Neural progenitor cell (in vitro differentiated cells): ENCODE data around the gene SDK2. TPM values are rescaled to one million over a fixed set of nuclear protein-coding genes. Genes with fewer than 3 reads are reported as not detected.

Source experiments
- DNase-seq: peaks from one replicate; pipeline ENCODE4 v3.0.0-alpha.2; 2016; ENCODE audit warnings: low spot score
- H2AFZ ChIP-seq: fragments of 200-600 bp; sonication (generic); replicated peaks from 2 replicates; pipeline ENCODE4 v1.6.1; 2016; ENCODE audit warnings: antibody characterized with exemption
- H3F3A ChIP-seq: fragments of 200-600 bp; sonication (generic); 2 replicates; pipeline ENCODE4 v1.6.1; 2016; ENCODE audit warnings: antibody characterized with exemption, low read depth
- H3K27ac ChIP-seq: fragments of 200-600 bp; sonication (generic); 2 replicates; pipeline ENCODE4 v1.5.1; 2016; ENCODE audit warnings: mild to moderate bottlenecking
- H3K27me3 ChIP-seq: fragments of 200-600 bp; sonication (generic); 2 replicates; pipeline ENCODE4 v1.6.1; 2016; ENCODE audit warnings: mild to moderate bottlenecking, moderate library complexity
- H3K36me3 ChIP-seq: fragments of 200-600 bp; sonication (generic); 2 replicates; pipeline ENCODE4 v1.5.1; 2016
- H3K4me1 ChIP-seq: fragments of 200-600 bp; sonication (generic); 2 replicates; pipeline ENCODE4 v1.6.1; 2016; ENCODE audit warnings: mixed run types
- H3K4me2 ChIP-seq: fragments of 200-600 bp; sonication (generic); 2 replicates; pipeline ENCODE4 v1.6.1; 2016
- H3K4me3 ChIP-seq: fragments of 200-600 bp; sonication (generic); 2 replicates; pipeline ENCODE4 v1.5.1; 2016
- H3K79me2 ChIP-seq: fragments of 200-600 bp; sonication (generic); 2 replicates; pipeline ENCODE4 v1.6.1; 2016; ENCODE audit warnings: low read depth
- H3K9ac ChIP-seq: fragments of 200-600 bp; sonication (generic); 2 replicates; pipeline ENCODE4 v1.6.1; 2016
- H3K9me3 ChIP-seq: fragments of 200-600 bp; sonication (generic); 2 replicates; pipeline ENCODE4 v1.5.1; 2016; ENCODE audit warnings: low read depth
- H4K20me1 ChIP-seq: fragments of 200-600 bp; sonication (generic); 2 replicates; pipeline ENCODE4 v1.6.1; 2016; ENCODE audit warnings: low read depth
- H3K27ac Mint-ChIP-seq: 3 replicates; pipeline ENCODE4 v1.8.0; 2021; ENCODE audit warnings: mixed read lengths
- H3K27me3 Mint-ChIP-seq: 2 replicates; pipeline ENCODE4 v1.8.0; 2022; ENCODE audit warnings: low read depth, mild to moderate bottlenecking, inconsistent platforms, moderate library complexity, mixed read lengths; ENCODE audit not compliant: insufficient read depth
- H3K36me3 Mint-ChIP-seq: 3 replicates; pipeline ENCODE4 v1.8.0; 2021; ENCODE audit warnings: mixed read lengths
- H3K4me1 Mint-ChIP-seq: 3 replicates; pipeline ENCODE4 v1.8.0; 2021; ENCODE audit warnings: mixed read lengths
- H3K4me3 Mint-ChIP-seq: 3 replicates; pipeline ENCODE4 v1.8.0; 2021; ENCODE audit warnings: mild to moderate bottlenecking, moderate library complexity, mixed read lengths
- H3K9me3 Mint-ChIP-seq: 3 replicates; pipeline ENCODE4 v1.8.0; 2020; ENCODE audit warnings: mixed read lengths
- EZH2 ChIP-seq: fragments of 200-600 bp; sonication (generic); IDR thresholded peaks from 2 replicates; pipeline ENCODE4 v1.6.1; 2017; ENCODE audit warnings: antibody characterized with exemption, mild to moderate bottlenecking, moderate library complexity
- EZH2phosphoT487 ChIP-seq: fragments of 200-600 bp; sonication (generic); IDR thresholded peaks from 2 replicates; pipeline ENCODE4 v1.6.1; 2017; ENCODE audit warnings: antibody characterized with exemption
- total RNA-seq: library from RNA; depleted of rRNA; stranded (reverse); fragments of >200 nt; gene quantifications from 2 replicates; pipeline ENCODE4 v1.2.3, GENCODE V29; 2015; ENCODE audit warnings: low replicate concordance
- TF ChIP-seq, protein P1 (sequence below): fragments of 200-600 bp; sonication (generic); IDR thresholded peaks from 2 replicates; pipeline ENCODE4 v1.5.1; 2017; ENCODE audit warnings: antibody characterized with exemption, mild to moderate bottlenecking

Gene SDK2
- total RNA-seq, 1 donor from 2014 or later, result 15.3 TPM

- Histone ChIP-seq H3K4me1 (peaks cover 9% of the 10 kb centered on the region), H3F3A (peaks cover 12% of the 10 kb centered on the region), H3K9ac (no peak overlapping the region), H2AFZ (no peak overlapping the region), H3K36me3 (no peaks in the 10 kb centered on the region), H4K20me1 (no peaks in the 10 kb centered on the region), H3K27ac (no peak overlapping the region), H3K4me3 (no peak overlapping the region), H3K4me2 (no peak overlapping the region), H3K27me3 (peaks cover 7% of the 10 kb centered on the region), H3K9me3 (no peaks in the 10 kb centered on the region), H3K79me2 (no peaks in the 10 kb centered on the region)
- DNase-seq, result no peak
- no peak overlapping the region for H3K4me3 Mint-ChIP-seq
- peaks cover 7% of the 10 kb centered on the region for H3K27me3 Mint-ChIP-seq
- peaks cover 11% of the 10 kb centered on the region for H3K4me1 Mint-ChIP-seq
- peaks cover 7% of the 10 kb centered on the region for H3K36me3 Mint-ChIP-seq
- no peak overlapping the region for H3K27ac Mint-ChIP-seq
- peaks cover 15% of the 10 kb centered on the region for H3K9me3 Mint-ChIP-seq
- TF ChIP-seq EZH2phosphoT487 (no peak), EZH2 (no peak)
- TF ChIP-seq, protein P1, sequence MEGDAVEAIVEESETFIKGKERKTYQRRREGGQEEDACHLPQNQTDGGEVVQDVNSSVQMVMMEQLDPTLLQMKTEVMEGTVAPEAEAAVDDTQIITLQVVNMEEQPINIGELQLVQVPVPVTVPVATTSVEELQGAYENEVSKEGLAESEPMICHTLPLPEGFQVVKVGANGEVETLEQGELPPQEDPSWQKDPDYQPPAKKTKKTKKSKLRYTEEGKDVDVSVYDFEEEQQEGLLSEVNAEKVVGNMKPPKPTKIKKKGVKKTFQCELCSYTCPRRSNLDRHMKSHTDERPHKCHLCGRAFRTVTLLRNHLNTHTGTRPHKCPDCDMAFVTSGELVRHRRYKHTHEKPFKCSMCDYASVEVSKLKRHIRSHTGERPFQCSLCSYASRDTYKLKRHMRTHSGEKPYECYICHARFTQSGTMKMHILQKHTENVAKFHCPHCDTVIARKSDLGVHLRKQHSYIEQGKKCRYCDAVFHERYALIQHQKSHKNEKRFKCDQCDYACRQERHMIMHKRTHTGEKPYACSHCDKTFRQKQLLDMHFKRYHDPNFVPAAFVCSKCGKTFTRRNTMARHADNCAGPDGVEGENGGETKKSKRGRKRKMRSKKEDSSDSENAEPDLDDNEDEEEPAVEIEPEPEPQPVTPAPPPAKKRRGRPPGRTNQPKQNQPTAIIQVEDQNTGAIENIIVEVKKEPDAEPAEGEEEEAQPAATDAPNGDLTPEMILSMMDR, result no peak
Observed at GRCh38 chr17:73653810-73654209, 9.6 kb upstream of the SDK2 start.

GRCh38 chr17:73652886-73653480 is 8.7 kb upstream of the SDK2 start:
- Histone ChIP-seq H3K4me1 (peaks cover 9% of the 10 kb centered on the region), H3K4me2 (no peak overlapping the region), H3F3A (peaks cover 12% of the 10 kb centered on the region), H3K4me3 (no peak overlapping the region), H3K9me3 (no peaks in the 10 kb centered on the region), H3K27me3 (peaks cover 15% of the 10 kb centered on the region), H3K27ac (no peak overlapping the region), H3K79me2 (no peaks in the 10 kb centered on the region), H2AFZ (no peak overlapping the region), H4K20me1 (no peaks in the 10 kb centered on the region), H3K9ac (no peak overlapping the region), H3K36me3 (no peaks in the 10 kb centered on the region)
- H3K27me3 Mint-ChIP-seq, result peaks cover 5% of the 10 kb centered on the region
- H3K36me3 Mint-ChIP-seq, result peaks cover 7% of the 10 kb centered on the region
- H3K9me3 Mint-ChIP-seq, result peaks cover 15% of the 10 kb centered on the region
- peak; percentile 23 for DNase-seq
- TF ChIP-seq, protein P1, result no peak
- no peak for TF ChIP-seq EZH2phosphoT487
- TF ChIP-seq EZH2, result no peak
- H3K27ac Mint-ChIP-seq, result no peak overlapping the region
- peaks cover 11% of the 10 kb centered on the region for H3K4me1 Mint-ChIP-seq
- no peak overlapping the region for H3K4me3 Mint-ChIP-seq

DNA sequence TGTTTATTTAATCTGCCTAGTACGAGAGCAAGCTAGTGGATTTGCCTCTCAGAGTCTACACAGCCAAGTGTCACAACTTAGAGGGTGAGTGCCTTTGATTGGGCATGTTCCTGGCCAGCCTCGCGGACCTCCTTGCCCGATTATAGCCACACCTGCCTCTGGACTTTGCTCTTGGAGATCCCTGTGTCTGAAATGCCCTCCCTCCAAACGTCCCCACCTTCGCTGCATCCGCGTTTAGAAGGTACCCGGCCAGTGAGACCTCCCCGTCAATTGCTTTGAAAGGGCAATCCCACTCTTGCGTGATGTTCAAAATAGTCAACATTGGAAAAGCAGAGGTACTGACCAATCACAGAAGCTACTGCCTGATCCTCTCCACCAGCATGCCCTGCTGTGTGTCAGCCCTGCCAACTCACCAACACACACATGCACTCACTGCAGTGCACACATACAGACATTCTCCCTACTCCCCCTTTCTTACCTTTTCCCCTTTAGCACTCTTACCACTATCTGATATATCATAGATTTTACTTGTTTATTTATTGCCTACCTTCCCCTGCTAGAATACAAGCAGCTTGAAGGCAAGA is 6.5 kb upstream of the SDK2 start:
- Mint-ChIP-seq H3K27me3 (peaks cover 6% of the 10 kb centered on the region), H3K9me3 (peaks cover 15% of the 10 kb centered on the region), H3K36me3 (peaks cover 7% of the 10 kb centered on the region), H3K4me1 (peaks cover 29% of the 10 kb centered on the region), H3K27ac (no peak overlapping the region), H3K4me3 (no peak overlapping the region)
- Histone ChIP-seq H3K79me2 (no peaks in the 10 kb centered on the region), H3K4me1 (peaks cover 23% of the 10 kb centered on the region), H3K27ac (no peak overlapping the region), H3K4me3 (no peak overlapping the region), H3K9me3 (no peaks in the 10 kb centered on the region), H3K27me3 (peaks cover 26% of the 10 kb centered on the region), H3K36me3 (no peaks in the 10 kb centered on the region), H3F3A (peaks cover 24% of the 10 kb centered on the region), H3K4me2 (no peak overlapping the region), H4K20me1 (no peaks in the 10 kb centered on the region), H3K9ac (no peak overlapping the region), H2AFZ (no peak overlapping the region)
- DNase-seq, result no peak
- TF ChIP-seq EZH2phosphoT487 (no peak), EZH2 (no peak)
- TF ChIP-seq, protein P1, result no peak
